Kidney (tissue), 2 donors: Measurements from ENCODE around the gene ANKRD6. TPM values are rescaled to one million over a fixed set of nuclear protein-coding genes. Genes with fewer than 3 reads are reported as not detected.

Source experiments
- polyA plus RNA-seq: library from polyadenylated mRNA; stranded (reverse); fragments of 350-450 nt; fragmentation: Illumina TruSeq; extraction: RNeasy Lipid Tissue Mini Kit (QIAGEN cat#74804); gene quantifications from one replicate; pipeline ENCODE4 v1.2.3, GENCODE V29; 2014; ENCODE audit warnings: low read depth, low replicate concordance; ENCODE audit not compliant: insufficient read depth
- total RNA-seq: library from RNA; stranded (reverse); fragmentation: NEBNext Ultra II Directional; extraction: Animal tissue kit (Norgen Biotek cat#: 25700); gene quantifications from one replicate; pipeline ENCODE4 v1.2.1, GENCODE V29; 2021
- donor health status: DM: yes; HTN: yes; CAD: no.

ANKRD6 gene
- total and polyA plus RNA-seq, 2 donors from 2014 or later = 10.3 to 29.5 TPM

Other genes with a start within 250 kb of the ANKRD6 start
- not detected for gene GABRR1, start 215.8 kb upstream of the ANKRD6 start, total RNA-seq
- gene GABRR1, start 215.8 kb upstream of the ANKRD6 start, polyA plus RNA-seq = not detected
- gene GABRR2, start 117.9 kb upstream of the ANKRD6 start, total RNA-seq = 0.38 TPM
- not detected for gene GABRR2, start 117.9 kb upstream of the ANKRD6 start, polyA plus RNA-seq
- gene UBE2J1, start 80.4 kb upstream of the ANKRD6 start, total RNA-seq = 47.3 TPM
- gene UBE2J1, start 80.4 kb upstream of the ANKRD6 start, polyA plus RNA-seq = 22.8 TPM
- gene RRAGD, start 20.9 kb upstream of the ANKRD6 start, total RNA-seq = 31.5 TPM
- 51.6 TPM for gene RRAGD, start 20.9 kb upstream of the ANKRD6 start, polyA plus RNA-seq
- gene LYRM2, start 205.6 kb downstream of the ANKRD6 start, total RNA-seq = 42.8 TPM
- gene LYRM2, start 205.6 kb downstream of the ANKRD6 start, polyA plus RNA-seq = 22.6 TPM